Caco-2 (cell line): Measurements from ENCODE around the gene MYBBP1A. TPM values are rescaled to one million over a fixed set of nuclear protein-coding genes. Genes with fewer than 3 reads are reported as not detected.

ENCODE experiments used
- BruUV-seq: library from RNA; stranded (reverse); fragments of 400-500 nt; replicated peaks from 2 replicates; lab custom pipeline; 2021; lab: Mats Ljungman, UMichigan
- CTCF ChIA-PET: fragments of 300-600 bp; sonication (Branson Sonifier 250); formaldehyde crosslinking; loops from one replicate; lab custom pipeline; 2022; ENCODE audit warnings: antibody characterized with exemption; lab: Charles Lee
- POLR2A ChIA-PET: fragments of 300-600 bp; sonication (Branson Sonifier 250); formaldehyde crosslinking; loops from one replicate; lab custom pipeline; 2022; ENCODE audit warnings: antibody characterized with exemption; lab: Charles Lee
- DNase-seq, 2 experiments: peaks; one replicate each; pipeline versions ENCODE4 v3.0.0 to v3.0.0-alpha.2; 2020 to 2022
- H3K27me3 ChIP-seq: replicated peaks from 2 replicates; pipeline ENCODE4 v1.6.0; 2011; ENCODE audit warnings: low read length; ENCODE audit not compliant: control insufficient read depth, insufficient read depth
- H3K36me3 ChIP-seq: 2 replicates; pipeline ENCODE4 v1.5.1; 2011; ENCODE audit warnings: low read length; ENCODE audit not compliant: control insufficient read depth, insufficient read depth
- H3K4me1 ChIP-seq: fragments of 250-450 bp; sonication (Bioruptor Pico); 2 replicates; pipeline ENCODE4 v1.5.1; 2020; ENCODE audit warnings: mild to moderate bottlenecking
- H3K4me3 ChIP-seq: 2 replicates; pipeline ENCODE4 v1.5.1; 2011; ENCODE audit warnings: low read depth, mild to moderate bottlenecking, control low read depth, low read length
- H3K9me3 ChIP-seq: fragments of 250-450 bp; sonication (Bioruptor Pico); 2 replicates; pipeline ENCODE4 v1.5.1; 2020; ENCODE audit warnings: mild to moderate bottlenecking, moderate library complexity
- H3K27ac Mint-ChIP-seq: one replicate; pipeline ENCODE4 v1.8.0; 2022; ENCODE audit warnings: mixed read lengths; ENCODE audit not compliant: unreplicated experiment
- H3K27me3 Mint-ChIP-seq: one replicate; pipeline ENCODE4 v1.8.0; 2022; ENCODE audit warnings: mixed read lengths; ENCODE audit not compliant: insufficient read depth, unreplicated experiment
- H3K36me3 Mint-ChIP-seq: one replicate; pipeline ENCODE4 v1.8.0; 2022; ENCODE audit warnings: mild to moderate bottlenecking, mixed read lengths; ENCODE audit not compliant: insufficient read depth, unreplicated experiment
- H3K4me1 Mint-ChIP-seq: one replicate; pipeline ENCODE4 v1.8.0; 2022; ENCODE audit warnings: low read depth, mixed read lengths; ENCODE audit not compliant: unreplicated experiment
- H3K4me3 Mint-ChIP-seq: one replicate; pipeline ENCODE4 v1.8.0; 2022; ENCODE audit warnings: mild to moderate bottlenecking, moderate library complexity, mixed read lengths; ENCODE audit not compliant: unreplicated experiment
- H3K9me3 Mint-ChIP-seq: one replicate; pipeline ENCODE4 v1.8.0; 2022; ENCODE audit warnings: mixed read lengths; ENCODE audit not compliant: unreplicated experiment
- intact Hi-C: fragments of 100-400 bp; cut with micrococcal nuclease; formaldehyde crosslinking; loops from one replicate; pipeline ENCODE4 v1.10.0; 2022; ENCODE audit not compliant: unreplicated experiment
- total RNA-seq: library from RNA; stranded (reverse); gene quantifications from 2 replicates; pipeline ENCODE4 v1.2.3, GENCODE V29; 2022
- TF ChIP-seq, protein P1 (sequence below), 2 experiments: fragments of 200-600 bp in 1 of 2; IDR thresholded peaks; 1 replicate in 1 of 2; 2 replicates in 1 of 2; pipeline versions ENCODE4 v1.5.1 to v1.8.0; 2011 to 2022; ENCODE audit warnings: antibody characterized with exemption in 1 of 2, control low read depth in 1 of 2, inconsistent platforms in 1 of 2, low read depth in 1 of 2, low read length in 1 of 2, mild to moderate bottlenecking in 1 of 2, moderate library complexity in 1 of 2; ENCODE audit not compliant: insufficient read depth in 1 of 2, severe bottlenecking in 1 of 2, unreplicated experiment in 1 of 2

Gene MYBBP1A
- total RNA-seq, 1 experiment from 2014 or later, result 44.5 TPM

DNA sequence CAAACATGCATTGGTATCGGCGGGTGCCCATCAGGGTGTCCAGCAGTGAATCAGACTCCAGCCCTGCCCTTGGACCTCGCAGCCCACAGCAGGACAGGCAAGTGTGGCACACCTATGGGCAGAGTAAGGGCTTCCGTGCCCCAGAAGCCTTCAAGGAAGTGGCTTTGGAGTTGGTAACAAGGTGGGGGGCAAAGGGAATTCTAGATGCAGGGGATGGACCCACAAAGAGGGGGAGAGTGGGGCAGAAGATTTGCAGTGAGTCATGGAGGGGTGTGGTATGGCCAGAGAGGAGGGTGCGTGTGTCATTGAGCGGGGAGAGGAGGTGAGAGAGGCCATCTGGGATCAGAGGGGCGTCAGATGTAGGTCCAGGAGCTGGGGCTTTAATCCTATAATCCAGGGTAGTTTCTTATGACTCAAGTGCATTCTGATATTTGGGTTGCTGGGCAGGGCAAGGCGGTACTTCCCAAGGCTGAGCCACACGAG is 65.0 kb downstream of the MYBBP1A start:
- TF ChIP-seq, protein P1, sequence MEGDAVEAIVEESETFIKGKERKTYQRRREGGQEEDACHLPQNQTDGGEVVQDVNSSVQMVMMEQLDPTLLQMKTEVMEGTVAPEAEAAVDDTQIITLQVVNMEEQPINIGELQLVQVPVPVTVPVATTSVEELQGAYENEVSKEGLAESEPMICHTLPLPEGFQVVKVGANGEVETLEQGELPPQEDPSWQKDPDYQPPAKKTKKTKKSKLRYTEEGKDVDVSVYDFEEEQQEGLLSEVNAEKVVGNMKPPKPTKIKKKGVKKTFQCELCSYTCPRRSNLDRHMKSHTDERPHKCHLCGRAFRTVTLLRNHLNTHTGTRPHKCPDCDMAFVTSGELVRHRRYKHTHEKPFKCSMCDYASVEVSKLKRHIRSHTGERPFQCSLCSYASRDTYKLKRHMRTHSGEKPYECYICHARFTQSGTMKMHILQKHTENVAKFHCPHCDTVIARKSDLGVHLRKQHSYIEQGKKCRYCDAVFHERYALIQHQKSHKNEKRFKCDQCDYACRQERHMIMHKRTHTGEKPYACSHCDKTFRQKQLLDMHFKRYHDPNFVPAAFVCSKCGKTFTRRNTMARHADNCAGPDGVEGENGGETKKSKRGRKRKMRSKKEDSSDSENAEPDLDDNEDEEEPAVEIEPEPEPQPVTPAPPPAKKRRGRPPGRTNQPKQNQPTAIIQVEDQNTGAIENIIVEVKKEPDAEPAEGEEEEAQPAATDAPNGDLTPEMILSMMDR (IDR thresholded peaks at IDR 0.05; ENCODE audit: insufficient read depth in 1 of 2, low read depth in 1 of 2, low read length in 1 of 2, severe bottlenecking in 1 of 2, unreplicated experiment in 1 of 2), result no peak
- intact Hi-C loops, result loop anchor here (1.0 to 5.0 kb wide), 2 partner anchors 36 to 68 kb away; no protein-coding TSS in a partner anchor
- no peaks in the 10 kb centered on the region for H3K9me3 ChIP-seq
- no peaks in the 10 kb centered on the region for H3K4me1 ChIP-seq
- no TSS peak for BruUV-seq
- Mint-ChIP-seq H3K27ac (no peak overlapping the region), H3K4me3 (no peak overlapping the region), H3K36me3 (peaks cover 4% of the 10 kb centered on the region), H3K4me1 (peaks cover 21% of the 10 kb centered on the region), H3K27me3 (no peaks in the 10 kb centered on the region), H3K9me3 (no peaks in the 10 kb centered on the region)
- ChIA-PET CTCF (no interaction called here), POLR2A (no interaction called here)
- DNase-seq, result no peak
- H3K36me3 ChIP-seq, result no peaks in the 10 kb centered on the region
- H3K27me3 ChIP-seq, result no peaks in the 10 kb centered on the region
- no peak overlapping the region for H3K4me3 ChIP-seq

DNA sequence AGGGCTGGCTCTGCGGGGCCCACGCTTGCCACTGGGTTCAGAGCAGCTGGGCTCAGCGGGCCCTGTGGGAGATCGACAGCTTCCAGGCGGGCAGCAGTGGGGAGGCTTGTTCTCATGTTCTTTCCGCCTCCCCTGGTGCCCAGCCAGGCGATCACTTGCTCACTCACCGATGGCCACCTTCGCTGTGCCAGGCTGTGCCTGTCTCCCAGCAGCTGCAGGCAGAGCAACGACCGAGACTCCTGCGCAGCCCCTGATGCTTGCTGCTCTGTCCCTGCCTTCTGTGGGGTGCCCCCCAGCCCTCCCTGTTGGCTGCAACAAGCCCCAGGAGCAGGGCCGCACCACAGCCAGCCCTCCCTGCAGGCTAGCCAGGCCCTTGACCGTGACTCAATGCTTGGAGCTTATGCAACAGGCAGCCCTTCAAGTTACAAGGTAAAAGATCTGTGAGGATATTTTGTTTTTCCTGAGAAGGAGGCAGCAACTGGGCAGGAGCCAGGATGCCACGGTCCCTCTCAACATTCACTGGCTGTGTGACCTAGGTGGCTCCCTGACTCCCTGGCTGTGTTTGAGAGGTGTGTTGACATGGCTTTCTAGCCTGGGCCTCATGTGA is 66.1 kb downstream of the MYBBP1A start:
- ChIA-PET CTCF (no interaction called here), POLR2A (no interaction called here)
- Mint-ChIP-seq H3K9me3 (no peaks in the 10 kb centered on the region), H3K4me1 (peaks cover 21% of the 10 kb centered on the region), H3K36me3 (peaks cover 4% of the 10 kb centered on the region), H3K27ac (no peak overlapping the region), H3K4me3 (no peak overlapping the region), H3K27me3 (no peaks in the 10 kb centered on the region)
- intact Hi-C loops, result no loop called here
- H3K27me3 ChIP-seq, result no peaks in the 10 kb centered on the region
- no peak for DNase-seq
- H3K9me3 ChIP-seq, result no peaks in the 10 kb centered on the region
- TF ChIP-seq, protein P1 (IDR thresholded peaks at IDR 0.05; ENCODE audit: insufficient read depth in 1 of 2, low read depth in 1 of 2, low read length in 1 of 2, severe bottlenecking in 1 of 2, unreplicated experiment in 1 of 2), result no peak
- H3K4me1 ChIP-seq, result no peaks in the 10 kb centered on the region
- H3K4me3 ChIP-seq, result no peak overlapping the region
- no TSS peak for BruUV-seq
- H3K36me3 ChIP-seq, result no peaks in the 10 kb centered on the region

Other genes with a start within 250 kb of the MYBBP1A start
- gene UBE2G1, start 188.7 kb downstream of the MYBBP1A start, total RNA-seq, result 50.5 and 56.8 TPM in 2 replicates
- not detected in 2 replicates for gene SPNS3, start 121.4 kb downstream of the MYBBP1A start, total RNA-seq
- gene SPNS2, start 56.5 kb downstream of the MYBBP1A start, total RNA-seq, result 1.00 TPM in 2 replicates
- gene GGT6, start 5.2 kb upstream of the MYBBP1A start, total RNA-seq, result not detected in 2 replicates
- gene SMTNL2, start 29.1 kb upstream of the MYBBP1A start, total RNA-seq, result 38.8 and 39.3 TPM in 2 replicates
- 0.21 and 0.50 TPM in 2 replicates for gene ALOX15, start 86.3 kb upstream of the MYBBP1A start, total RNA-seq
- 58.2 and 71.6 TPM in 2 replicates for gene PELP1, start 148.8 kb upstream of the MYBBP1A start, total RNA-seq
- gene ARRB2, start 155.2 kb upstream of the MYBBP1A start, total RNA-seq, result 37.1 and 37.8 TPM in 2 replicates
- 9.1 and 9.4 TPM in 2 replicates for gene MED11, start 176.0 kb upstream of the MYBBP1A start, total RNA-seq
- 2.2 and 3.5 TPM in 2 replicates for gene ZMYND15, start 184.4 kb upstream of the MYBBP1A start, total RNA-seq
- gene CXCL16, start 184.5 kb upstream of the MYBBP1A start, total RNA-seq, result 44.8 and 55.3 TPM in 2 replicates
- gene TM4SF5, start 216.5 kb upstream of the MYBBP1A start, total RNA-seq, result 9.9 and 12.1 TPM in 2 replicates
- gene VMO1, start 231.0 kb upstream of the MYBBP1A start, total RNA-seq, result 0.54 TPM in 1 of 2 replicates, not detected in the other
- gene GLTPD2, start 233.6 kb upstream of the MYBBP1A start, total RNA-seq, result 11.8 and 15.6 TPM in 2 replicates
- gene PSMB6, start 240.8 kb upstream of the MYBBP1A start, total RNA-seq, result 133 and 136 TPM in 2 replicates